GM12878 (cell line): ENCODE data around the gene PLCB2. TPM values are rescaled to one million over a fixed set of nuclear protein-coding genes. Genes with fewer than 3 reads are reported as not detected.

Experiments used
- ATAC-seq: fragments of 200-7000 bp; cut with Tn5 transposase; 3 replicates; pipeline ENCODE4 v1.9.1; 2020; ENCODE audit warnings: mild to moderate bottlenecking, moderate library complexity
- BruUV-seq: library from RNA; stranded (reverse); fragments of 400-500 nt; replicated peaks from 2 replicates; lab custom pipeline; 2021; lab: Mats Ljungman, UMichigan
- CTCF ChIA-PET: fragments of 300-600 bp; sonication (Branson Sonifier 250); formaldehyde crosslinking; extraction: SDS; loops from one replicate; lab custom pipeline; 2021; ENCODE audit warnings: inconsistent platforms; lab: Yijun Ruan, JAX
- POLR2A ChIA-PET: fragments of 350-600 bp; formaldehyde crosslinking; extraction: SDS; loops from one replicate; lab custom pipeline; 2021; ENCODE audit warnings: inconsistent platforms; lab: Charles Lee
- RAD21 ChIA-PET: fragments of 300-600 bp; sonication (Branson Sonifier 250); formaldehyde crosslinking; loops from one replicate; lab custom pipeline; 2023; ENCODE audit warnings: antibody characterized with exemption; ENCODE audit not compliant: unreplicated experiment; lab: Charles Lee
- SMC1A ChIA-PET: fragments of 300-600 bp; sonication (Branson Sonifier 250); formaldehyde crosslinking; loops from one replicate; lab custom pipeline; 2023; ENCODE audit not compliant: unreplicated experiment, uncharacterized antibody; lab: Charles Lee
- DNase-seq: peaks from one replicate; pipeline ENCODE4 v3.0.0-alpha.2; 2011; ENCODE audit warnings: low read depth, low spot score
- FAIRE-seq: peaks from 3 replicates; lab custom pipeline; 2011; peaks lifted over from hg19 to GRCh38; lab: Jason Lieb, UNC
- H2AFZ ChIP-seq: 2 replicates; pipeline ENCODE4 v1.6.0; 2011; ENCODE audit warnings: low read depth, low read length, control low read depth; ENCODE audit not compliant: control insufficient read depth
- H3K27ac ChIP-seq: 2 replicates; pipeline ENCODE4 v1.5.1; 2011; ENCODE audit warnings: control low read depth; ENCODE audit not compliant: control insufficient read depth, insufficient read depth
- H3K27me3 ChIP-seq, 2 experiments: replicated peaks in 1 of 2; 2 replicates each; pipeline versions ENCODE4 v1.6.0 to v1.6.1; 2011; ENCODE audit warnings: low read length in 1 of 2; ENCODE audit not compliant: control insufficient read depth in 2 of 2, insufficient read depth in 2 of 2
- H3K36me3 ChIP-seq, 2 experiments: 2 replicates each; pipeline ENCODE4 v1.5.1; 2011; ENCODE audit warnings: low read length in 1 of 2; ENCODE audit not compliant: control insufficient read depth in 2 of 2, insufficient read depth in 2 of 2
- H3K4me1 ChIP-seq: 2 replicates; pipeline ENCODE4 v1.6.1; 2011; ENCODE audit warnings: mild to moderate bottlenecking, low read length, moderate library complexity, mixed read lengths; ENCODE audit not compliant: control insufficient read depth, insufficient read depth
- H3K4me2 ChIP-seq: 2 replicates; pipeline ENCODE4 v1.6.0; 2011; ENCODE audit warnings: control low read depth; ENCODE audit not compliant: control insufficient read depth, insufficient read depth
- H3K4me3 ChIP-seq: fragments of 200-600 bp; sonication (generic); 2 replicates; pipeline ENCODE4 v1.5.1; 2016
- H3K79me2 ChIP-seq: 2 replicates; pipeline ENCODE4 v1.6.0; 2011; ENCODE audit warnings: low read length; ENCODE audit not compliant: control insufficient read depth, insufficient read depth
- H3K9ac ChIP-seq: 2 replicates; pipeline ENCODE4 v1.8.0; 2011; ENCODE audit warnings: low read length, control low read depth, mixed read lengths; ENCODE audit not compliant: control insufficient read depth, insufficient read depth
- H3K9me3 ChIP-seq: replicated peaks from 3 replicates; pipeline ENCODE4 v1.5.1; 2011; ENCODE audit warnings: mild to moderate bottlenecking, low read length; ENCODE audit not compliant: control insufficient read depth, insufficient read depth
- H4K20me1 ChIP-seq: 2 replicates; pipeline ENCODE4 v1.6.0; 2011; ENCODE audit not compliant: control insufficient read depth, insufficient read depth
- CBFB ChIP-seq: IDR thresholded peaks from 2 replicates; pipeline ENCODE4 v1.6.1; 2016; ENCODE audit warnings: antibody characterized with exemption, low read depth
- HDAC6 ChIP-seq: fragments of 200-600 bp; sonication (generic); IDR thresholded peaks from one replicate; pipeline ENCODE4 v1.8.0; 2017; ENCODE audit warnings: antibody characterized with exemption; ENCODE audit not compliant: unreplicated experiment
- JUNB ChIP-seq: IDR thresholded peaks from 2 replicates; pipeline ENCODE4 v1.6.1; 2016; ENCODE audit warnings: antibody characterized with exemption, mild to moderate bottlenecking
- NR2F1 ChIP-seq: fragments of 450-650 bp; conservative IDR thresholded peaks from 2 replicates; pipeline ENCODE4 v1.6.1; 2017; ENCODE audit warnings: mild to moderate bottlenecking
- SKIL ChIP-seq: fragments of 450-650 bp; IDR thresholded peaks from 2 replicates; pipeline ENCODE4 v1.6.1; 2017; ENCODE audit warnings: mild to moderate bottlenecking, low read depth, inconsistent platforms; ENCODE audit not compliant: poor library complexity, severe bottlenecking
- SMARCA5 ChIP-seq: fragments of 450-650 bp; IDR thresholded peaks from 2 replicates; pipeline ENCODE4 v1.6.1; 2017; ENCODE audit warnings: mild to moderate bottlenecking
- STAT3 ChIP-seq: IDR thresholded peaks from 2 replicates; pipeline ENCODE4 v1.6.1; 2011; ENCODE audit warnings: low read depth, low read length, improper control_type of control experiment
- SUPT20H ChIP-seq: IDR thresholded peaks from 2 replicates; pipeline ENCODE4 v1.6.1; 2011; ENCODE audit warnings: low read depth, mild to moderate bottlenecking, low read length, moderate library complexity, borderline replicate concordance; ENCODE audit not compliant: control insufficient read depth
- ZNF592 ChIP-seq: fragments of 450-650 bp; IDR thresholded peaks from 2 replicates; pipeline ENCODE4 v1.6.1; 2017; ENCODE audit warnings: mild to moderate bottlenecking, moderate library complexity
- WGBS: methylation state at CpG from one replicate; pipeline ENCODE4 v1.1.6; 2016; ENCODE audit warnings: low lambda C conversion rate; ENCODE audit not compliant: insufficient replicate concordance, insufficient coverage; ENCODE audit errors: missing lambda C conversion rate; 5-methylcytosine and 5-hydroxymethylcytosine counted together
- in situ Hi-C: fragments of 300-500 bp; cut with MboI; formaldehyde crosslinking; loops from 9 replicates; pipeline ENCODE4 v1.14.3; 2018; ENCODE audit warnings: mixed read lengths
- intact Hi-C: fragments of 100-400 bp; cut with micrococcal nuclease; formaldehyde crosslinking; loops from one replicate; pipeline ENCODE4 v1.14.2; 2022; ENCODE audit not compliant: unreplicated experiment
- polyA plus RNA-seq, 11 experiments: library from polyadenylated mRNA; depleted of rRNA in 4 of 11; unstranded in 6 of 11; stranded (reverse) in 5 of 11; fragments of >200 nt; fragmentation: Nextera tagmentation in 4 of 11; fragmentation: Illumina TruSeq in 1 of 11; extraction: Ambion mirVana in 4 of 11; extraction: Trizol in 1 of 11; gene quantifications; 1 replicate in 1 of 11; 2 replicates in 10 of 11; pipeline versions ENCODE4 v1.2.1 to v1.2.3, GENCODE V29; 2011 to 2016; ENCODE audit warnings: inconsistent platforms in 2 of 11, missing spikeins in 2 of 11, low read depth in 1 of 11
- total RNA-seq, 4 experiments: library from RNA; depleted of rRNA in 3 of 4; stranded (reverse); fragments of >200 nt in 3 of 4; fragmentation: Illumina TruSeq in 1 of 4; extraction: Trizol in 1 of 4; gene quantifications; 2 replicates each; pipeline versions ENCODE4 v1.2.1 to v1.2.3, GENCODE V29; 2013 to 2021
- TF ChIP-seq, protein P1 (sequence below): fragments of 450-650 bp; IDR thresholded peaks from 2 replicates; pipeline ENCODE4 v1.6.1; 2017; ENCODE audit warnings: mild to moderate bottlenecking, moderate library complexity

The PLCB2 gene
- total and polyA plus RNA-seq, 10 of the 15 experiments (the other 5 are each of a cell fraction or from before 2014, with no cell fraction given) = 1.2 to 39.4 (median 10.7) TPM

- TF ChIP-seq, protein P1, sequence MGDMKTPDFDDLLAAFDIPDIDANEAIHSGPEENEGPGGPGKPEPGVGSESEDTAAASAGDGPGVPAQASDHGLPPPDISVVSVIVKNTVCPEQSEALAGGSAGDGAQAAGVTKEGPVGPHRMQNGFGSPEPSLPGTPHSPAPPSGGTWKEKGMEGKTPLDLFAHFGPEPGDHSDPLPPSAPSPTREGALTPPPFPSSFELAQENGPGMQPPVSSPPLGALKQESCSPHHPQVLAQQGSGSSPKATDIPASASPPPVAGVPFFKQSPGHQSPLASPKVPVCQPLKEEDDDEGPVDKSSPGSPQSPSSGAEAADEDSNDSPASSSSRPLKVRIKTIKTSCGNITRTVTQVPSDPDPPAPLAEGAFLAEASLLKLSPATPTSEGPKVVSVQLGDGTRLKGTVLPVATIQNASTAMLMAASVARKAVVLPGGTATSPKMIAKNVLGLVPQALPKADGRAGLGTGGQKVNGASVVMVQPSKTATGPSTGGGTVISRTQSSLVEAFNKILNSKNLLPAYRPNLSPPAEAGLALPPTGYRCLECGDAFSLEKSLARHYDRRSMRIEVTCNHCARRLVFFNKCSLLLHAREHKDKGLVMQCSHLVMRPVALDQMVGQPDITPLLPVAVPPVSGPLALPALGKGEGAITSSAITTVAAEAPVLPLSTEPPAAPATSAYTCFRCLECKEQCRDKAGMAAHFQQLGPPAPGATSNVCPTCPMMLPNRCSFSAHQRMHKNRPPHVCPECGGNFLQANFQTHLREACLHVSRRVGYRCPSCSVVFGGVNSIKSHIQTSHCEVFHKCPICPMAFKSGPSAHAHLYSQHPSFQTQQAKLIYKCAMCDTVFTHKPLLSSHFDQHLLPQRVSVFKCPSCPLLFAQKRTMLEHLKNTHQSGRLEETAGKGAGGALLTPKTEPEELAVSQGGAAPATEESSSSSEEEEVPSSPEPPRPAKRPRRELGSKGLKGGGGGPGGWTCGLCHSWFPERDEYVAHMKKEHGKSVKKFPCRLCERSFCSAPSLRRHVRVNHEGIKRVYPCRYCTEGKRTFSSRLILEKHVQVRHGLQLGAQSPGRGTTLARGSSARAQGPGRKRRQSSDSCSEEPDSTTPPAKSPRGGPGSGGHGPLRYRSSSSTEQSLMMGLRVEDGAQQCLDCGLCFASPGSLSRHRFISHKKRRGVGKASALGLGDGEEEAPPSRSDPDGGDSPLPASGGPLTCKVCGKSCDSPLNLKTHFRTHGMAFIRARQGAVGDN = no peak
Measured at GRCh38 chr15:40253167-40253790, 54.5 kb downstream of the PLCB2 start (continued).

DNA sequence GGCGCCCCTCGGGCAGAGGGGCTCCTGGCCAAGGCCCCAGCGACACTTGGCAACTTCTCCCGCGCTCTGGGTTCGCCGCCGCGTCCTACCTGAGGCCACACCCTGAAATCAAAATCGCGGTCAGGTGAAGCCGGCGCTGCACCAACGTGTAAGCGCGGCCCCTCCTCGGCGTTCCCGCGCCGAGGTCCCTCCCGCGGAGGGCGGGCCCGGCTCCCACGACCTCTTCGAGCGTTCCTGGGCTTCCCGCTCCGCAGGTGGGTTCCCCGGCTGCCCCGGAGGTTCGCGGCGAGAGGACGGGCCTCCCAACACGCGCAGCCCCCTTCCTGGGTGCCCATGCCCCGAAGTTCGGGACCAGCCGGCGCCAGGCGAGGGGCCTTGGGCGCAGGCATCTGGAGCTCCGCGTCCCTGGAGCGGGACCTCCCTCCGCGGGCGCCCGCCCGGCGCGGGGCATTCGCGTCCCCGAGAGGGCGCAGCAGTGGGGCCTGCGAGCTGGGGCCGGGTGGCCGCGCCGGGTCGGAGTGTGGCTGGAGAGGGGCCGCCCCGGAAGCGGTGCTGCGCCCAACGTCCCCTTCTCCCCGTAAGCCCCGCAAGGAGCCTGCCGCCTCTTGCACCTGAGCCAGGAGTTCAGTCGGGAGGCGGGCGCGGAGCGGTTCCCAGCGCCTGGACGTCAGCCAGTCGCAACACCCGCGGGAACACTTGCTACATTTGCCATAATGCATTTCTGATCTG, 55.1 kb downstream of the PLCB2 start:
- no peak for DNase-seq
- in situ Hi-C loops (no loop called here), intact Hi-C loops (no loop called here)
- no peak overlapping the region for H3K27ac ChIP-seq
- H3K9me3 ChIP-seq = no peaks in the 10 kb centered on the region
- H3K36me3 ChIP-seq = no peaks in the 10 kb centered on the region
- RAD21 ChIA-PET = no interaction called here
- H3K4me3 ChIP-seq = peak overlapping the region; percentile 58; the same call in 1 of the 2 replicates
- ATAC-seq = peak; percentile 77
- peaks cover 3% of the 10 kb centered on the region; the same call in 1 of the 2 replicates for H3K4me1 ChIP-seq
- H2AFZ ChIP-seq = peak overlapping the region; percentile 47
- CTCF ChIA-PET = no interaction called here
- 4% methylated on average over 68 of the region's 82 CpGs for WGBS
- BruUV-seq = no TSS peak
- no peaks in the 10 kb centered on the region for H4K20me1 ChIP-seq
- no peak overlapping the region; the same call in 1 of the 2 replicates for H3K9ac ChIP-seq
- H3K4me2 ChIP-seq = peak overlapping the region; percentile 77
- SMC1A ChIA-PET = no interaction called here
- no peak for FAIRE-seq
- peaks cover 0 to 9% of the 10 kb centered on the region in 2 experiments; a peak in 3 of 4 replicates for H3K27me3 ChIP-seq
- H3K79me2 ChIP-seq = no peaks in the 10 kb centered on the region
- POLR2A ChIA-PET = no interaction called here
- TF ChIP-seq SKIL (no peak), CBFB (no peak), ZNF592 (no peak), SMARCA5 (no peak), HDAC6 (no peak), JUNB (no peak), STAT3 (no peak), SUPT20H (no peak), NR2F1 (0 out of 2 replicates have a peak, but pooled peaks have one; percentile 19)
